Testis (tissue), 3 donors: ENCODE measurements around the gene RCOR2. TPM values are rescaled to one million over a fixed set of nuclear protein-coding genes. Genes with fewer than 3 reads are reported as not detected.

Source experiments
- DNase-seq: peaks from one replicate; pipeline ENCODE4 v3.0.0-alpha.2; 2019
- H3K27ac ChIP-seq, 2 donors: fragments of 200-600 bp; sonication (generic); one replicate each; pipeline ENCODE4 v1.5.1; 2019
- H3K27me3 ChIP-seq: fragments of 200-600 bp; sonication (generic); one replicate; pipeline ENCODE4 v1.5.1; 2019
- H3K36me3 ChIP-seq: fragments of 200-600 bp; sonication (generic); one replicate; pipeline ENCODE4 v1.5.1; 2017; ENCODE audit warnings: low read depth; ENCODE audit errors: missing control alignments
- H3K4me1 ChIP-seq: fragments of 200-600 bp; sonication (generic); one replicate; pipeline ENCODE4 v1.5.1; 2019
- H3K4me3 ChIP-seq, 2 donors: fragments of 200-600 bp; sonication (generic); one replicate each; pipeline ENCODE4 v1.5.1; 2017 to 2019
- H3K9me3 ChIP-seq: fragments of 200-600 bp; sonication (generic); one replicate; pipeline ENCODE4 v1.5.1; 2017
- POLR2A ChIP-seq: fragments of 450-650 bp; IDR thresholded peaks from one replicate; pipeline ENCODE4 v1.6.1; 2017; ENCODE audit warnings: antibody characterized with exemption, mild to moderate bottlenecking, moderate library complexity
- WGBS, 2 donors: methylation state at CpG; one replicate each; pipeline ENCODE4 v1.1.5; 2018; 5-methylcytosine and 5-hydroxymethylcytosine counted together
- intact Hi-C: fragments of 100-400 bp; cut with DNase I; formaldehyde crosslinking; loops from one replicate; pipeline ENCODE4 v1.15.1; 2023; ENCODE audit warnings: low total_unique reads
- polyA plus RNA-seq: library from polyadenylated mRNA; stranded (reverse); fragments of 350-450 nt; fragmentation: Illumina TruSeq; extraction: RNeasy Lipid Tissue Mini Kit (QIAGEN cat#74804); gene quantifications from one replicate; pipeline ENCODE4 v1.2.3, GENCODE V29; 2014; ENCODE audit warnings: low read depth, low replicate concordance; ENCODE audit not compliant: insufficient read depth
- total RNA-seq, 2 donors: library from RNA; depleted of rRNA; stranded (reverse); fragments of >200 nt; gene quantifications; one replicate each; pipeline ENCODE4 v1.2.3, GENCODE V29; 2016
- TF ChIP-seq, protein P1 (sequence below), 3 experiments: fragments of 450-650 bp in 2 of 3; fragments of 200-600 bp in 1 of 3; sonication (generic) in 1 of 3; IDR thresholded peaks; one replicate each; pipeline ENCODE4 v1.5.1; 2016 to 2019; ENCODE audit warnings: antibody characterized with exemption in 3 of 3, mild to moderate bottlenecking in 2 of 3, moderate library complexity in 1 of 3

RCOR2 gene
- total and polyA plus RNA-seq, 3 donors from 2014 or later, result 3.9 to 7.9 (median 6.3) TPM

DNA sequence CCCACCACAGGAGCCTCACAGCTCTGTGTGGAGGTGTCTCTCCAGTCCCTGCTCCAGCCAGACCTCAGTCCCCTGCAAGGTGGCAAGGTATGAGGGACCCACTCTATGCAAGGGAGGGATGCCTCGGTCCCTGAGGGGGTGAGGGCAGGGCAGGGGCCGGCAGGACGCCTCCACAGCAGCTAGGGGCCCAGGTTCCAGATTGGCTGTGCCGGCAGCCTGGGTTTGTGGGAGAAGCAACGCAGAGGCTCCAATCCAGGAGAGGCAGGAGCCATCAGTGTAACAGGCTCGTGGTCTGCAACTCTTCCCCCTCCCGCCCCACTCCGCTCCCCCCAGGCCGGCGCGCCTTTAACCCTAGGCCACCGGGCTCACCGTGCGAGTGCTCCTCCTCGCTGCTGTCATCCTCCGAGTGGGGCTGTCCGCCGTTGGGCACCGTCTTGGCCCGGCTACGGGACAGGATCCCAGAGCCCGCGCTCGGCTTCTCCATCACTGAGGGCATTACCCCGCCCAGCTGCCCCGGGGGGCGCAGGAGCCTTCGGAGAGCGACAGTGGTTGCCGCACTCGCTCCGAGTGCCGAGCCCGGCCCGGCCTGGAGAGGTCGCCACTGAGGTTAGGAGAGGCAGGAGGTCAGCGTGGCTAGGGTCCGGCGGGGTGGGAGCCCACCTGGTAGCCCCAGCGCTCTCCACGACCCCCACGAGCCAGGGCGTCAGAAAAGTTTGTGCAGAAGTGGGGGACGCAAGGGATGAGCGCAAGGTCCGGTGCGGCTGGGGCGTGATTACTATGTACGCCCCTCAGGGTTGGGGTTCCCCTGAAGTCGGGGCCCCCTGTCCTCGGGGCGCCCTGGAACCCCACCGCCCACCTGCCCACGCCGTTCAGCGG lies 765 bp downstream of the RCOR2 start:
- Histone ChIP-seq H3K4me1 (peaks cover 49% of the 10 kb centered on the region), H3K27ac (no peak overlapping the region), H3K36me3 (no peaks in the 10 kb centered on the region), H3K9me3 (no peaks in the 10 kb centered on the region), H3K4me3 (peak overlapping the region; percentile 41 to 50), H3K27me3 (no peaks in the 10 kb centered on the region)
- DNase-seq, result peak; percentile 56
- WGBS, 2 donors, result 2 to 3% methylated on average over 11 to 54 of the region's 56 CpGs
- TF ChIP-seq, protein P1, sequence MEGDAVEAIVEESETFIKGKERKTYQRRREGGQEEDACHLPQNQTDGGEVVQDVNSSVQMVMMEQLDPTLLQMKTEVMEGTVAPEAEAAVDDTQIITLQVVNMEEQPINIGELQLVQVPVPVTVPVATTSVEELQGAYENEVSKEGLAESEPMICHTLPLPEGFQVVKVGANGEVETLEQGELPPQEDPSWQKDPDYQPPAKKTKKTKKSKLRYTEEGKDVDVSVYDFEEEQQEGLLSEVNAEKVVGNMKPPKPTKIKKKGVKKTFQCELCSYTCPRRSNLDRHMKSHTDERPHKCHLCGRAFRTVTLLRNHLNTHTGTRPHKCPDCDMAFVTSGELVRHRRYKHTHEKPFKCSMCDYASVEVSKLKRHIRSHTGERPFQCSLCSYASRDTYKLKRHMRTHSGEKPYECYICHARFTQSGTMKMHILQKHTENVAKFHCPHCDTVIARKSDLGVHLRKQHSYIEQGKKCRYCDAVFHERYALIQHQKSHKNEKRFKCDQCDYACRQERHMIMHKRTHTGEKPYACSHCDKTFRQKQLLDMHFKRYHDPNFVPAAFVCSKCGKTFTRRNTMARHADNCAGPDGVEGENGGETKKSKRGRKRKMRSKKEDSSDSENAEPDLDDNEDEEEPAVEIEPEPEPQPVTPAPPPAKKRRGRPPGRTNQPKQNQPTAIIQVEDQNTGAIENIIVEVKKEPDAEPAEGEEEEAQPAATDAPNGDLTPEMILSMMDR (IDR thresholded peaks at IDR 0.05), result peak in 2 of 3 experiments; percentile 27 to 32
- TF ChIP-seq POLR2A, result no peak
- intact Hi-C loops, result no loop called here

- no peak overlapping the region for H3K4me3 ChIP-seq
- WGBS, 2 donors, result 40 to 57% methylated on average over 5 to 20 of the region's 20 CpGs
- peaks cover 47% of the 10 kb centered on the region for H3K4me1 ChIP-seq
- H3K36me3 ChIP-seq, result no peaks in the 10 kb centered on the region
- no peak for DNase-seq
- no peak for TF ChIP-seq POLR2A
- TF ChIP-seq, protein P1 (IDR thresholded peaks at IDR 0.05), result no peak
- H3K27me3 ChIP-seq, result no peaks in the 10 kb centered on the region
- intact Hi-C loops, result no loop called here
- no peaks in the 10 kb centered on the region for H3K9me3 ChIP-seq
- H3K27ac ChIP-seq, result no peak overlapping the region
These were observed 1.9 kb downstream of the RCOR2 start for GRCh38 chr11:63914896-63915691.

- H3K4me1 ChIP-seq, result peaks cover 44% of the 10 kb centered on the region
- no peak for DNase-seq
- intact Hi-C loops, result no loop called here
- H3K9me3 ChIP-seq, result no peaks in the 10 kb centered on the region
- H3K27ac ChIP-seq, result no peak overlapping the region
- no peak overlapping the region for H3K4me3 ChIP-seq
- WGBS, 2 donors, result 90 to 97% methylated on average over 22 to 34 of the region's 34 CpGs
- no peak for TF ChIP-seq POLR2A
- H3K27me3 ChIP-seq, result no peaks in the 10 kb centered on the region
- no peaks in the 10 kb centered on the region for H3K36me3 ChIP-seq
These were observed 2.8 kb downstream of the RCOR2 start for GRCh38 chr11:63913866-63914830.

GRCh38 chr11:63912678-63913077 lies 4.3 kb downstream of the RCOR2 start:
- Histone ChIP-seq H3K4me3 (no peak overlapping the region), H3K27ac (no peak overlapping the region), H3K36me3 (no peaks in the 10 kb centered on the region), H3K9me3 (no peaks in the 10 kb centered on the region), H3K27me3 (no peaks in the 10 kb centered on the region), H3K4me1 (peaks cover 45% of the 10 kb centered on the region)
- WGBS, 2 donors, result 91% methylated on average over 7 of the region's 7 CpGs
- no peak for TF ChIP-seq POLR2A
- TF ChIP-seq, protein P1 (IDR thresholded peaks at IDR 0.05), result no peak
- no peak for DNase-seq
- intact Hi-C loops, result no loop called here
